B cell (primary cell): ENCODE measurements around the gene ZNF662. TPM values are rescaled to one million over a fixed set of nuclear protein-coding genes. Genes with fewer than 3 reads are reported as not detected.

Experiments used
- ATAC-seq: fragments of 200-7000 bp; cut with Tn5 transposase; one replicate; pipeline ENCODE4 v1.10.0; 2021; ENCODE audit warnings: low read depth, mild to moderate bottlenecking, moderate number of reproducible peaks, moderate library complexity
- CTCF ChIA-PET: fragments of 350-600 bp; sonication (Branson Sonifier 250); formaldehyde crosslinking; loops from one replicate; lab custom pipeline; 2021; ENCODE audit warnings: antibody characterized with exemption, inconsistent platforms; lab: Charles Lee
- POLR2A ChIA-PET: fragments of 350-600 bp; sonication (Branson Sonifier 250); formaldehyde crosslinking; loops from one replicate; lab custom pipeline; 2021; ENCODE audit warnings: antibody characterized with exemption; lab: Charles Lee
- DNase-seq: peaks from one replicate; pipeline ENCODE4 v3.0.0; 2013
- H2AFZ ChIP-seq: 2 replicates; pipeline ENCODE4 v1.6.1; 2012; ENCODE audit warnings: mild to moderate bottlenecking, low read depth, low read length; ENCODE audit not compliant: insufficient read depth, poor library complexity, severe bottlenecking
- H3K27ac ChIP-seq, 2 donors: 1 replicate in 1 of 2; 2 replicates in 1 of 2; pipeline ENCODE4 v1.5.1; 2012 to 2013; ENCODE audit warnings: low read length in 2 of 2, mild to moderate bottlenecking in 2 of 2, moderate library complexity in 1 of 2
- H3K27me3 ChIP-seq, 4 experiments: fragments of 200-600 bp in 1 of 4; sonication (generic) in 1 of 4; replicated peaks in 1 of 4; 1 replicate in 2 of 4; 2 replicates in 2 of 4; pipeline versions ENCODE4 v1.6.1 to v1.7.0; 2013 to 2016; ENCODE audit warnings: low read length in 3 of 4, mild to moderate bottlenecking in 2 of 4, mixed read lengths in 1 of 4, moderate library complexity in 1 of 4; ENCODE audit not compliant: insufficient read depth in 4 of 4, control insufficient read depth in 3 of 4; ENCODE audit errors: control extremely low read depth in 1 of 4
- H3K36me3 ChIP-seq, 2 experiments: replicated peaks in 1 of 2; 1 replicate in 1 of 2; 2 replicates in 1 of 2; pipeline versions ENCODE4 v1.6.1 to v1.7.1; 2013; ENCODE audit warnings: low read length in 1 of 2; ENCODE audit not compliant: insufficient read depth in 2 of 2, control insufficient read depth in 1 of 2; ENCODE audit errors: control extremely low read depth in 1 of 2, extremely low read depth in 1 of 2
- H3K4me1 ChIP-seq, 2 donors: fragments of 200-600 bp in 1 of 2; sonication (generic) in 1 of 2; 1 replicate in 1 of 2; 2 replicates in 1 of 2; pipeline versions ENCODE4 v1.5.1 to v1.6.1; 2013 to 2017; ENCODE audit warnings: low read length in 2 of 2; ENCODE audit not compliant: control insufficient read depth in 2 of 2, insufficient read depth in 2 of 2
- H3K4me2 ChIP-seq: replicated peaks from 2 replicates; pipeline ENCODE3; 2012; ENCODE audit warnings: mild to moderate bottlenecking, low read depth, low read length; ENCODE audit not compliant: poor library complexity, severe bottlenecking
- H3K4me3 ChIP-seq, 5 experiments: fragments of 200-600 bp in 1 of 5; sonication (generic) in 1 of 5; 1 replicate in 3 of 5; 2 replicates in 2 of 5; pipeline versions ENCODE4 v1.5.1 to v1.7.0; 2011 to 2016; ENCODE audit warnings: low read length in 4 of 5, mild to moderate bottlenecking in 4 of 5, low read depth in 2 of 5, control low read depth in 1 of 5, moderate library complexity in 1 of 5; ENCODE audit not compliant: insufficient read depth in 1 of 5; ENCODE audit errors: control extremely low read depth in 1 of 5, extremely low read depth in 1 of 5
- H3K79me2 ChIP-seq: fragments of 200-600 bp; sonication (generic); one replicate; pipeline ENCODE4 v1.6.0; 2016; ENCODE audit warnings: low read length; ENCODE audit not compliant: control insufficient read depth, insufficient read depth
- H3K9ac ChIP-seq: fragments of 200-600 bp; sonication (generic); 2 replicates; pipeline ENCODE4 v1.6.1; 2017; ENCODE audit warnings: mild to moderate bottlenecking, low read length, moderate library complexity
- H3K9me3 ChIP-seq, 3 donors: one replicate each; pipeline versions ENCODE4 v1.6.1 to v1.7.1; 2013; ENCODE audit warnings: low read length in 2 of 3; ENCODE audit not compliant: control insufficient read depth in 2 of 3, insufficient read depth in 1 of 3; ENCODE audit errors: control extremely low read depth in 1 of 3
- H4K20me1 ChIP-seq: 2 replicates; pipeline ENCODE4 v1.6.0; 2012; ENCODE audit warnings: mild to moderate bottlenecking, low read length; ENCODE audit not compliant: insufficient read depth, control insufficient read depth, poor library complexity, severe bottlenecking
- H3K27ac Mint-ChIP-seq: one replicate; pipeline ENCODE4 v1.8.0; 2021; ENCODE audit warnings: mixed read lengths
- H3K27me3 Mint-ChIP-seq: one replicate; pipeline ENCODE4 v1.8.0; 2021; ENCODE audit warnings: mixed read lengths
- H3K4me1 Mint-ChIP-seq: one replicate; pipeline ENCODE4 v1.8.0; 2021; ENCODE audit warnings: mixed read lengths
- H3K4me3 Mint-ChIP-seq: one replicate; pipeline ENCODE4 v1.8.0; 2021; ENCODE audit warnings: mixed read lengths
- H3K9me3 Mint-ChIP-seq: one replicate; pipeline ENCODE4 v1.8.0; 2022; ENCODE audit warnings: mixed read lengths; ENCODE audit not compliant: insufficient read depth
- CTCF ChIP-seq: fragments of 200-600 bp; IDR thresholded peaks from one replicate; pipeline ENCODE4 v1.8.0; 2022; ENCODE audit warnings: antibody characterized with exemption, mild to moderate bottlenecking
- EZH2 ChIP-seq: IDR thresholded peaks from 2 replicates; pipeline ENCODE4 v1.6.1; 2012; ENCODE audit warnings: borderline replicate concordance, low read depth, mild to moderate bottlenecking, moderate library complexity, low read length; ENCODE audit not compliant: insufficient read depth, poor library complexity, severe bottlenecking
- WGBS: methylation state at CpG from one replicate; pipeline ENCODE4 v1.1.5; 2013; ENCODE audit warnings: missing lambda C conversion rate; ENCODE audit not compliant: insufficient coverage; 5-methylcytosine and 5-hydroxymethylcytosine counted together
- intact Hi-C: fragments of 100-400 bp; cut with micrococcal nuclease; formaldehyde crosslinking; loops from one replicate; pipeline ENCODE4 v1.10.0; 2022
- polyA plus RNA-seq: library from polyadenylated mRNA; depleted of rRNA; stranded (reverse); fragments of >200 nt; gene quantifications from 2 replicates; pipeline ENCODE4 v1.2.3, GENCODE V29; 2012
- total RNA-seq, 2 donors: library from RNA; stranded (reverse); fragments of 120-200 nt in 1 of 2; gene quantifications; 1 replicate in 1 of 2; 2 replicates in 1 of 2; pipeline versions ENCODE4 v1.2.3 to v1.2.4, GENCODE V29; 2013 to 2022

Gene ZNF662
- total and polyA plus RNA-seq, 2 donors (not counting 1 experiment from before 2014, with no cell fraction given): 0.12 to 0.42 TPM

GRCh38 chr3:42934111-42934510 lies 28.2 kb downstream of the ZNF662 start:
- Histone ChIP-seq H2AFZ (no peak overlapping the region), H3K9ac (no peak overlapping the region), H3K27me3 (peaks cover 0 to 7% (median 0%) of the 10 kb centered on the region in 4 experiments), H3K27ac (no peak overlapping the region), H3K4me1 (no peaks in the 10 kb centered on the region), H3K36me3 (no peaks in the 10 kb centered on the region), H4K20me1 (no peaks in the 10 kb centered on the region), H3K4me2 (no peak overlapping the region), H3K79me2 (no peaks in the 10 kb centered on the region), H3K9me3 (peaks cover 0 to 7% (median 0%) of the 10 kb centered on the region in 3 donors), H3K4me3 (no peak overlapping the region)
- CTCF ChIA-PET: no interaction called here
- POLR2A ChIA-PET: no interaction called here
- H3K4me3 Mint-ChIP-seq: no peak overlapping the region
- ATAC-seq: no peak
- peaks cover 19% of the 10 kb centered on the region for H3K27me3 Mint-ChIP-seq
- H3K4me1 Mint-ChIP-seq: no peaks in the 10 kb centered on the region
- no CpG with 5 or more reads among the region's 5 CpGs for WGBS
- no peak overlapping the region for H3K27ac Mint-ChIP-seq
- TF ChIP-seq EZH2 (no peak), CTCF (no peak)
- DNase-seq: no peak
- H3K9me3 Mint-ChIP-seq: no peaks in the 10 kb centered on the region
- intact Hi-C loops: no loop called here

GRCh38 chr3:42934910-42935309 lies 29.0 kb downstream of the ZNF662 start:
- Histone ChIP-seq H3K36me3 (no peaks in the 10 kb centered on the region), H3K27ac (no peak overlapping the region), H3K27me3 (peaks cover 0 to 7% (median 0%) of the 10 kb centered on the region in 4 experiments), H3K9ac (no peak overlapping the region), H3K79me2 (no peaks in the 10 kb centered on the region), H3K4me2 (no peak overlapping the region), H3K9me3 (peaks cover 0 to 7% (median 0%) of the 10 kb centered on the region in 3 donors), H4K20me1 (no peaks in the 10 kb centered on the region), H3K4me1 (no peaks in the 10 kb centered on the region), H2AFZ (no peak overlapping the region), H3K4me3 (no peak overlapping the region)
- no CpG with 5 or more reads among the region's 2 CpGs for WGBS
- TF ChIP-seq EZH2 (no peak), CTCF (no peak)
- H3K4me3 Mint-ChIP-seq: no peak overlapping the region
- intact Hi-C loops: no loop called here
- CTCF ChIA-PET: no interaction called here
- no peak overlapping the region for H3K27ac Mint-ChIP-seq
- H3K4me1 Mint-ChIP-seq: no peaks in the 10 kb centered on the region
- ATAC-seq (no peak), DNase-seq (no peak)
- no peaks in the 10 kb centered on the region for H3K9me3 Mint-ChIP-seq
- H3K27me3 Mint-ChIP-seq: peaks cover 24% of the 10 kb centered on the region
- POLR2A ChIA-PET: no interaction called here
